ENCODE measurements around the gene THRB. TPM values are rescaled to one million over a fixed set of nuclear protein-coding genes. Genes with fewer than 3 reads are reported as not detected.

Gene THRB
- total RNA-seq, 1 donor from 2014 or later, result 42.4 TPM

GRCh38 chr3:24360957-24361356, 133.7 kb downstream of the THRB start:
- DNase-seq (ENCODE audit: low spot score in 2 of 2) (no peak), FAIRE-seq (no peak)

GRCh38 chr3:24359645-24360462, 134.8 kb downstream of the THRB start:
- FAIRE-seq, result no peak
- DNase-seq (ENCODE audit: low spot score in 2 of 2), result no peak

GRCh38 chr3:24359102-24359501, 135.5 kb downstream of the THRB start:
- FAIRE-seq (no peak), DNase-seq (ENCODE audit: low spot score in 2 of 2) (no peak)

GRCh38 chr3:24357635-24358034, 137.0 kb downstream of the THRB start:
- DNase-seq (ENCODE audit: low spot score in 2 of 2), result no peak
- no peak for FAIRE-seq

GRCh38 chr3:24355806-24356205, 138.8 kb downstream of the THRB start:
- FAIRE-seq (no peak), DNase-seq (ENCODE audit: low spot score in 2 of 2) (no peak)

DNA sequence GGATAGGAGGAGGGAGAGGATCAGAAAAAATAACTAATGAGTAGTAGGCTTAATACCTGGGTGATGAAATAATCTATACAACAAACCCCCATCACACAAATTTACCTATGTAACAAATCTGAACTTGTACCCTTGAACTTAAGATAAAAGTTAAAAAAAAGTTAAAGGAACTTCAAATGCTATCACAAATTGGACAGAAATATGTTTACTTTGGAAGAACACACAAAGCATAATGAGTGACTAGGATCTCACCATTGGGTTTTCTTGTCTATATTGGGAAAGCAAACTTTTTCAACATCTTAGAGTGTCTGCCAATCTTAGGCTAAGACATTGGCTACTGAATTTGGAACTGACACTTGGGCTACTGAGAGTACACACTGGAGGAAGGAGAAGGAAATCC, 140.4 kb downstream of the THRB start:
- FAIRE-seq (no peak), DNase-seq (ENCODE audit: low spot score in 2 of 2) (no peak)

DNA sequence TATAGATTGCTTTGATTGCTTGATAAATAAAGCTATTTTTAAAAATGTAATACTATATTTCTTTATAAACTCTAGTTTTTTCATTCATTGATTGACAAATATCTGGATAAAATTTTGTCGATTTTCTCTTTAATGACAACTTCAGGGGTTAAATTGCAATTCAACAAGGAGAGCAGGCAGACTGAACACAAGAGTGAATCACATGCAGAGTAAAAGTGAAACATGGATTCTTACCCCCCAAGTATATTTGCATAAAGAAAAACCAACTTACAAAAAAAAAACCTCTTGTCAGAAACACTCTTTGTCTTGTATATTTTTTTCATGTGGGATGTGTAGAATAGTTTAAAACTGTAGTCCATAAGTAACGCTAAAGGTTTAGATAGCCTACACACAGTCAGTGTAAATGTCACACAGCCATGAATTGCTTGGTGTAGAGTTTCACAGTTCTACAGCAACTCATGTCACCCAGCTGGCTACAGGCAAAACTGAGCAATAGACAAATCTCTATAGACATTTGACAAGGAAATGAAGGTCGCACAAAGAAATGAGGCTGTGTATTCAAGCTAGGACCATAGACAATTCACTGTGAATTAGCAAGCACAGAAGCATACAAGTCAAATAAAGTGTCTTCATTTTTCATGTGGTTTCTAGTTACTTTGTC, 141.6 kb downstream of the THRB start:
- FAIRE-seq (no peak), DNase-seq (ENCODE audit: low spot score in 2 of 2) (no peak)

- no peak for DNase-seq (ENCODE audit: low spot score in 2 of 2)
- no peak for FAIRE-seq
These were observed 142.7 kb downstream of the THRB start for GRCh38 chr3:24351779-24352469.

GRCh38 chr3:24349367-24350019, 145.2 kb downstream of the THRB start:
- no peak for DNase-seq (ENCODE audit: low spot score in 2 of 2)
- no peak for FAIRE-seq

DNA sequence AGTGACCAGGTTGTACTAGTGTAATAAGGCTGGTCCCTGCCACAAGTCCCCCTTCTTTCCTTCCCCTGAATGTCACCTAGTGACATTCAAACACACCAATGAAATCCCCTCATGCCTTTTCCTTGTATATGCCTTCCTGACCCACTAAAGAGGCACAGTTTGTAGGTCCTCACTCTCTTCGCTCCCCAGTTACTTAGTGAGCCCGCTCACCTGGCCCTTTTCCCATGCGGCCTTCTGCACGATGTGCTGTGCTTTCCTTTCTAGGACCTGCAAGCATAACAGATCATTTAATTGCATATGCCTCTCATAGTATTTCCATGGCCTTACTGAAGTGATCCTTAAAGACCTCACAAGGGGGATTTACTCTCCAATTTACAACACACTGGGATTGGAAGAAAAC, 146.3 kb downstream of the THRB start:
- FAIRE-seq (no peak), DNase-seq (ENCODE audit: low spot score in 2 of 2) (no peak)

DNA sequence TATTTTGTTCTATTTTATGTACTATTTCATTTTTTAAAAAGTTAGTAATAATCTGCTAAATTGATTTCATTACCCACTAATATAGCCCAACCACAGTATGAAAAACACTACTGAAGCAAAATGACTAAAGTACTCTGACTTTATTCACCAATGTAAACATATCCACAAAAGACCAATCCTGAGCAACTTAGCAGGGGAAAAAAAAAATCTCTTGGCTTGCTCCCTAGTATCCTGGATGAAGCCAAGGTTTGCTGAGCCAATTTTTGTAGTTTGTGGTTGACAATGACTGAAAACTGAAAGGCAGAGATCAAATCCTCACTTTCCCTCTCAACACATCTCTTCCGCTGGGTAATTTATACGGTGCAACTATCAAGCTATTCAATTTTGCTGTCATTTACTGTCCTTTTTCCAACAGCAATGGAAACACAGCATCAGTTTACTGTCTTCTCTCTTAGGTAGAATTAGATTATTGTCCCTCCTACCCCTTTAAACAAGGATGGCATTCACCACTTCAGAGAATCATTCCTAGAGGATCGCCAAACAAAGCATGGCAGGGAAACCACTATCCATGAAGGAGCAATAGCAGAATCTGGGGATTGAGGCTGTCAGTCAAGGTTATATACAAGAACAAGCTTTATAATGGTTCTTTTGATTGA, 149.7 kb downstream of the THRB start:
- FAIRE-seq (peak; percentile 40), DNase-seq (ENCODE audit: low spot score in 2 of 2) (no peak)

DNA sequence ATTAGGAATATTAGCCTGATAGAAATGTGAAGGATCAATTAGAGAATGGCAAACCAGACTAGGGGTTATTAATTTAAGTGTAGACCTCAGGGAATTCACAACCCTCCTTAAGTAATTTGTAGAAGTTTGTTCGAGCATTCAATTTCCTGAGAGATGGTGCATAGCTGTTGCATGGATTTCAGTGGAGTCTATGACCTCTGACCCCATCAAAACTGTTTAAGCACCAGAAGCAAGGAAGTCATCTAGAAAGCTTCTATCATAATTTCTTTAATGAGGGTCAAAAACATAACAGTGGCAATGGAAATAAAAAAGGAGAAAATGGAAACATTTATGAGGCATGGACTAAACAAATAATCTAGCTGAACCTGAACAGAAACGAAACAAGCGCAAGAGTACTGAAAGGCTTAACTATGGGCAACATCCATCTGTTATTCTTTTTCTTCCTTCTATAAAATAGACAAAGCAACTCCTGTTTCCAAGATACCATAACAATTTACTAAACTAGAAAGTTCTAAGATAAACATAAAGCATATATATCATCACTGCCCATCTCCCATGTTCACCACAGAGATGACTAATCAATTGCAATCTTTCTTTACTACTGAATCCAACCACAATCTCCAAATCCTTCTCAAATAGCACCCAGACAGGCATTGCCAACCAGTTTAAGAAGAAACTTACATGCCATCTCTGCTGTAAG, 151.4 kb downstream of the THRB start:
- no peak for FAIRE-seq
- DNase-seq (ENCODE audit: low spot score in 2 of 2), result no peak

GRCh38 chr3:24342275-24342674, 152.4 kb downstream of the THRB start:
- FAIRE-seq (no peak), DNase-seq (ENCODE audit: low spot score in 2 of 2) (no peak)

- no peak for DNase-seq (ENCODE audit: low spot score in 2 of 2)
- FAIRE-seq, result no peak
These were observed 153.0 kb downstream of the THRB start for GRCh38 chr3:24341668-24342067.

DNA sequence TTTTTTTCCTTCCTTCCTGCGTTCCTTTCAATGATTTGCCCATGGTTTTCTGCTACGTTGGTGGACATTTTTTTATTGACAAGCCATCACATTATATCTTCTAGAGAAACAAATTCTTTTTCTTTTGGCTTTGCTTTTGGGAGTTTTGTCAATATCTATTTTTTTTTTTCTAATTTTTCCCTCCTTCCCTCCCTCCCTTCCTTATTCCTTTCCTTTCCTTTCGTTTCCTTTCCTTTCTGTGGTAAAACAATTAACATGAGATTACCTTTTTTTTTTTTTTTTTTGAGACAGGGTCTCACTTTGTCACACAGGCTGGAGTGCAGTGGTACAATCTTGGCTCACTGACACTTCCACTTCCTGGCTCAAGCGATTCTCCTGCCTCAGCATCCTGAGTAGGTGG, 153.7 kb downstream of the THRB start:
- FAIRE-seq (no peak), DNase-seq (ENCODE audit: low spot score in 2 of 2) (no peak)

- no peak for FAIRE-seq
- no peak for DNase-seq (ENCODE audit: low spot score in 2 of 2)
These were observed 154.5 kb downstream of the THRB start for GRCh38 chr3:24340161-24340560.

- FAIRE-seq, result no peak
- no peak for DNase-seq (ENCODE audit: low spot score in 2 of 2)
These were observed 155.3 kb downstream of the THRB start for GRCh38 chr3:24339266-24339825.

DNA sequence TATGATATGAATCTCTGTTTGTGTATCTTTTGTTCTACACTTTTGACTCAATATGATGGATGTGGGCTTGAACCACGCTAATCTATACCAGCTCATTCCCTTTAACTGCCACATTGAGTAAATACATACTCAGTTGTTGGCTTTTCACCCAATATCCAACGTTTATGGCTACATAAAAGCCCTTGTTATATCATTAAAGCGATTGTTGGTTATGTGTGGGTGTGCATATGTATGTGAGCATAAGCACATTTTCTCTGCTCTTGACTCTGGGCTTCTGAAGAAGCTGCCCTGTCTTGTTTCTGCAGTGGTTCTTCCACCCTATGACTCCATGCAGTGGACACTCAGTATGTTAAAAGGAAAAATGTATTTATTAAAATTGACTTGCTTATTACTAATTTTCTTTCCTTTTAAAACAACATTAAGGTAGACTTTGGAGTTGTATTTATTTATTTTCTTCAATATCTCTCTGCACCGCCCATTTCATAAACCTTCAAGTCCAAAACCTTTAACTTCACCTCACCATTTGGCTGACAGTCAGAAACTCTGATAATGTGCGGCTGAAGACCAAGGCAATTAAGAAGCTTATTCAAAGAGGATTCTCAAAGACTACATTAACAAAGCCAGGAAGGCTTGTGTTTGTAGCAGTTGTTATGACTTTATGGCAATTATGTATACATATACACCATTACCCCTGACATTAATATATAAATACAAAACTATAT, 156.1 kb downstream of the THRB start:
- FAIRE-seq (no peak), DNase-seq (ENCODE audit: low spot score in 2 of 2) (no peak)

- no peak for FAIRE-seq
These were observed 158.5 kb downstream of the THRB start for GRCh38 chr3:24336101-24336500.

More at GRCh38 chr3:24336101-24336500, 158.5 kb downstream of the THRB start:
- DNase-seq (ENCODE audit: low spot score in 2 of 2), result peak in 1 of 2 donors; percentile 31
